Stimulated activated CD8-positive, alpha-beta memory T cell treated with anti-CD3 and anti-CD28 coated beads, Interleukin-4, amount 100 ng/mL, for 24 hours (primary cell): ENCODE results near the gene MYO1A.
"Not testable (repeated sequence)": the region's sequence is repeated elsewhere in the genome, so short reads cannot be mapped to it uniquely, and the experiment has no call there.

Source experiments
- DNase-seq: peaks from one replicate; pipeline ENCODE4 v3.0.0-alpha.2; 2020; ENCODE audit warnings: low read depth

Gene MYO1A

GRCh38 chr12:57046947-57047890 lies 2.7 kb downstream of the MYO1A start:
- no peak for DNase-seq

GRCh38 chr12:57046086-57046791 lies 3.7 kb downstream of the MYO1A start:
- no peak for DNase-seq

GRCh38 chr12:57044889-57045288 lies 5.0 kb downstream of the MYO1A start:
- no peak for DNase-seq

- no peak for DNase-seq
Measured at GRCh38 chr12:57044468-57044867, 5.5 kb downstream of the MYO1A start.

GRCh38 chr12:57042695-57043094 lies 7.2 kb downstream of the MYO1A start:
- DNase-seq = no peak

- DNase-seq = no peak
Measured at GRCh38 chr12:57040750-57041149, 9.2 kb downstream of the MYO1A start.

- DNase-seq = no peak
Measured at GRCh38 chr12:57040211-57040610, 9.7 kb downstream of the MYO1A start.

- no peak for DNase-seq
Measured at GRCh38 chr12:57039016-57039798, 10.7 kb downstream of the MYO1A start.

GRCh38 chr12:57037264-57037663 lies 12.7 kb downstream of the MYO1A start:
- no peak for DNase-seq

GRCh38 chr12:57033431-57033830 lies 16.5 kb downstream of the MYO1A start:
- DNase-seq = no peak

GRCh38 chr12:57031789-57032188 lies 18.1 kb downstream of the MYO1A start:
- no peak for DNase-seq

GRCh38 chr12:57031138-57031725 lies 18.7 kb downstream of the MYO1A start:
- DNase-seq = no peak

GRCh38 chr12:57029457-57029856 lies 20.5 kb downstream of the MYO1A start:
- no peak for DNase-seq

- DNase-seq = no peak
Measured at GRCh38 chr12:57027805-57028153, 22.1 kb downstream of the MYO1A start.

- no peak for DNase-seq
Measured at GRCh38 chr12:57027011-57027804, 22.7 kb downstream of the MYO1A start.

- DNase-seq = no peak
Measured at GRCh38 chr12:57025196-57025595, 24.7 kb downstream of the MYO1A start.

- not testable (repeated sequence) for DNase-seq
Measured at GRCh38 chr12:57022324-57022723, 27.6 kb downstream of the MYO1A start.

- DNase-seq = no peak
Measured at GRCh38 chr12:57019983-57020719, 29.8 kb downstream of the MYO1A start.

GRCh38 chr12:57018906-57019305 lies 31.0 kb downstream of the MYO1A start:
- DNase-seq = no peak

GRCh38 chr12:57018353-57018752 lies 31.6 kb downstream of the MYO1A start:
- not testable (repeated sequence) for DNase-seq

GRCh38 chr12:57016348-57016747 lies 33.6 kb downstream of the MYO1A start, which contains the start of gene TAC3:
Gene TAC3 (minus strand): TSS chr12:57016529. CDS start chr12:57015797, 732 bp downstream.
- DNase-seq = no peak
